Gastrocnemius medialis (tissue), 4 donors: ENCODE measurements around the gene ATXN7L2. TPM values are rescaled to one million over a fixed set of nuclear protein-coding genes. Genes with fewer than 3 reads are reported as not detected.

Source experiments
- ATAC-seq, 2 donors: fragments of 150-250 bp; one replicate each; pipeline ENCODE4 v1.9.1; 2016
- DNase-seq, 2 donors: peaks; one replicate each; pipeline ENCODE4 v3.0.0-alpha.2; 2019
- H3K27ac ChIP-seq, 4 donors: fragments of 200-600 bp; sonication (generic); 1 replicate in 1 of 4; 2 replicates in 3 of 4; pipeline ENCODE4 v1.5.1; 2016 to 2018; ENCODE audit warnings: mild to moderate bottlenecking in 2 of 4, moderate library complexity in 1 of 4
- H3K27me3 ChIP-seq, 3 donors: fragments of 200-600 bp; sonication (generic) in 2 of 3; 1 replicate in 1 of 3; 2 replicates in 2 of 3; pipeline versions ENCODE4 v1.5.1 to v1.6.0; 2016 to 2019; ENCODE audit warnings: mild to moderate bottlenecking in 1 of 3, moderate library complexity in 1 of 3
- H3K36me3 ChIP-seq, 2 donors: fragments of 200-600 bp; sonication (generic) in 1 of 2; one replicate each; pipeline ENCODE4 v1.5.1; 2017 to 2018
- H3K4me1 ChIP-seq, 2 donors: fragments of 200-600 bp; sonication (generic) in 1 of 2; one replicate each; pipeline ENCODE4 v1.5.1; 2016 to 2017; ENCODE audit warnings: mild to moderate bottlenecking in 2 of 2
- H3K4me3 ChIP-seq, 4 donors: fragments of 200-600 bp; sonication (generic) in 3 of 4; 1 replicate in 1 of 4; 2 replicates in 3 of 4; pipeline ENCODE4 v1.5.1; 2016 to 2019; ENCODE audit warnings: mild to moderate bottlenecking in 2 of 4
- H3K9me3 ChIP-seq, 3 donors: fragments of 200-600 bp; sonication (generic) in 2 of 3; 1 replicate in 1 of 3; 2 replicates in 2 of 3; pipeline ENCODE4 v1.5.1; 2016 to 2019
- CTCF ChIP-seq, 5 experiments: fragments of 450-650 bp in 3 of 5; fragments of 200-600 bp in 2 of 5; sonication (generic) in 2 of 5; IDR thresholded peaks in 4 of 5; conservative IDR thresholded peaks in 1 of 5; 1 replicate in 4 of 5; 2 replicates in 1 of 5; pipeline ENCODE4 v1.5.1; 2016 to 2019; ENCODE audit warnings: antibody characterized with exemption in 5 of 5, mild to moderate bottlenecking in 3 of 5, moderate library complexity in 3 of 5
- POLR2A ChIP-seq, 2 donors: fragments of 450-650 bp; IDR thresholded peaks; one replicate each; pipeline ENCODE4 v1.6.1; 2017; ENCODE audit warnings: antibody characterized with exemption in 2 of 2, mild to moderate bottlenecking in 2 of 2, moderate library complexity in 2 of 2
- in situ Hi-C, 4 donors: fragments of 200-750 bp; cut with MboI; loops; one replicate each; pipeline versions ENCODE4 v1.15.0 to v1.8.0; 2017; ENCODE audit warnings: low sequenced_read_pairs in 4 of 4
- intact Hi-C: fragments of 100-400 bp; cut with DNase I; formaldehyde crosslinking; loops from one replicate; pipeline ENCODE4 v1.15.1; 2023; ENCODE audit warnings: low total_unique reads
- total RNA-seq, 4 donors: library from RNA; depleted of rRNA; stranded (reverse); fragments of >200 nt; gene quantifications; one replicate each; pipeline versions ENCODE4 v1.1.0 to v1.2.3, GENCODE V29; 2016

The ATXN7L2 gene
- total RNA-seq, 4 donors from 2014 or later, result 2.1 to 12.1 (median 6.5) TPM

GRCh38 chr1:109530457-109531087 lies 46.9 kb downstream of the ATXN7L2 start:
- DNase-seq (peak in 1 of 2 donors; percentile 69), ATAC-seq (peak; percentile 12 to 25)
- Histone ChIP-seq H3K9me3 (no peaks in the 10 kb centered on the region), H3K27ac (peak overlapping the region; percentile 79 to 95 (median 90)), H3K27me3 (no peaks in the 10 kb centered on the region), H3K36me3 (no peaks in the 10 kb centered on the region), H3K4me1 (peaks cover 50 to 51% of the 10 kb centered on the region in 2 donors), H3K4me3 (no peak overlapping the region)
- in situ Hi-C loops, result loop anchor here (5.0 to 25.0 kb wide), 4 partner anchors 33 to 256 kb away; partner anchors contain the start of genes CYB561D1 (in 2 of the 4) and PSRC1 (in 1 of the 4)
- TF ChIP-seq POLR2A (IDR thresholded peaks at IDR 0.05) (no peak), CTCF (IDR thresholded peaks at IDR 0.05 in 4 of 5, conservative IDR thresholded peaks at IDR 0.05 in 1 of 5) (no peak)
- intact Hi-C loops, result loop anchor here (5.0 kb wide), 3 partner anchors 103 to 318 kb away; partner anchors contain the start of genes PSMA5 and SARS1

- peak in 1 of 2 donors; percentile 60 for DNase-seq
- H3K27ac ChIP-seq, result peak overlapping the region; percentile 79 to 95 (median 90)
- in situ Hi-C loops, result loop anchor here (5.0 to 25.0 kb wide), 4 partner anchors 34 to 257 kb away; partner anchors contain the start of genes CYB561D1 (in 2 of the 4) and PSRC1 (in 1 of the 4)
These were observed 47.7 kb downstream of the ATXN7L2 start for GRCh38 chr1:109531380-109531779.

GRCh38 chr1:109531826-109532364 lies 48.2 kb downstream of the ATXN7L2 start:
- ATAC-seq (no peak), DNase-seq (no peak)
- H3K36me3 ChIP-seq, result no peaks in the 10 kb centered on the region
- peak overlapping the region in 3 of 4 donors; percentile 18 to 37 (median 34) for H3K4me3 ChIP-seq
- H3K9me3 ChIP-seq, result no peaks in the 10 kb centered on the region
- no peak for TF ChIP-seq POLR2A (IDR thresholded peaks at IDR 0.05)
- TF ChIP-seq CTCF (IDR thresholded peaks at IDR 0.05 in 4 of 5, conservative IDR thresholded peaks at IDR 0.05 in 1 of 5), result no peak
- peaks cover 62 to 64% of the 10 kb centered on the region in 2 donors for H3K4me1 ChIP-seq
- no peaks in the 10 kb centered on the region for H3K27me3 ChIP-seq
- peak overlapping the region; percentile 79 to 95 (median 90) for H3K27ac ChIP-seq
- intact Hi-C loops, result loop anchor here (1.0 to 5.0 kb wide), 6 partner anchors 34 to 320 kb away; partner anchors contain the start of genes PSMA5 and SARS1
- in situ Hi-C loops, result loop anchor here (5.0 to 25.0 kb wide), 4 partner anchors 35 to 257 kb away; partner anchors contain the start of genes CYB561D1 (in 2 of the 4) and PSRC1 (in 1 of the 4)

More at GRCh38 chr1:109531380-109531779, 47.7 kb downstream of the ATXN7L2 start:
- Histone ChIP-seq H3K4me3 (no peak overlapping the region), H3K4me1 (peaks cover 59% of the 10 kb centered on the region in 2 donors), H3K27me3 (no peaks in the 10 kb centered on the region), H3K36me3 (no peaks in the 10 kb centered on the region), H3K9me3 (no peaks in the 10 kb centered on the region)
- TF ChIP-seq POLR2A (IDR thresholded peaks at IDR 0.05) (no peak), CTCF (IDR thresholded peaks at IDR 0.05 in 4 of 5, conservative IDR thresholded peaks at IDR 0.05 in 1 of 5) (no peak)
- intact Hi-C loops, result loop anchor here (5.0 kb wide), 3 partner anchors 104 to 319 kb away; partner anchors contain the start of genes PSMA5 and SARS1
- ATAC-seq, result no peak

- intact Hi-C loops (loop anchor here (1.0 to 5.0 kb wide), 6 partner anchors 34 to 320 kb away; partner anchors contain the start of genes PSMA5 and SARS1), in situ Hi-C loops (loop anchor here (5.0 to 25.0 kb wide), 4 partner anchors 35 to 258 kb away; partner anchors contain the start of genes CYB561D1 (in 2 of the 4) and PSRC1 (in 1 of the 4))
- Histone ChIP-seq H3K9me3 (no peaks in the 10 kb centered on the region), H3K36me3 (no peaks in the 10 kb centered on the region), H3K27me3 (no peaks in the 10 kb centered on the region), H3K4me1 (peaks cover 62 to 70% of the 10 kb centered on the region in 2 donors), H3K4me3 (peak overlapping the region in 3 of 4 donors; percentile 18 to 37 (median 34)), H3K27ac (peak overlapping the region; percentile 79 to 95 (median 90))
- DNase-seq, result peak; percentile 69 to 81
- TF ChIP-seq CTCF (IDR thresholded peaks at IDR 0.05 in 4 of 5, conservative IDR thresholded peaks at IDR 0.05 in 1 of 5), result peak; percentile 96 to 99 (median 98)
- TF ChIP-seq POLR2A (IDR thresholded peaks at IDR 0.05), result no peak
- ATAC-seq, result peak; percentile 51 to 60
These were observed 48.8 kb downstream of the ATXN7L2 start for GRCh38 chr1:109532365-109533136.
